ENCODE results near the gene SARDH.

The SARDH gene

GRCh38 chr9:133711428-133712220, 26.5 kb downstream of the SARDH start:
- TF ChIP-seq CTCF (IDR thresholded peaks at IDR 0.05; ENCODE audit: low read length, missing control alignments): no peak
- DNase-seq (ENCODE audit: low read depth): peak; percentile 90
- no peak overlapping the region for H3K4me3 ChIP-seq (replicated peaks; ENCODE audit: low read depth, low read length)

GRCh38 chr9:133710661-133711427, 27.3 kb downstream of the SARDH start:
- no peak for TF ChIP-seq CTCF (IDR thresholded peaks at IDR 0.05; ENCODE audit: low read length, missing control alignments)
- no peak overlapping the region for H3K4me3 ChIP-seq (replicated peaks; ENCODE audit: low read depth, low read length)
- no peak for DNase-seq (ENCODE audit: low read depth)

GRCh38 chr9:133709691-133710571, 28.2 kb downstream of the SARDH start:
- TF ChIP-seq CTCF (IDR thresholded peaks at IDR 0.05; ENCODE audit: low read length, missing control alignments): no peak
- no peak for DNase-seq (ENCODE audit: low read depth)

GRCh38 chr9:133709015-133709611, 29.0 kb downstream of the SARDH start:
- H3K4me3 ChIP-seq (replicated peaks; ENCODE audit: low read depth, low read length): no peak overlapping the region
- DNase-seq (ENCODE audit: low read depth): no peak
- no peak for TF ChIP-seq CTCF (IDR thresholded peaks at IDR 0.05; ENCODE audit: low read length, missing control alignments)

More at GRCh38 chr9:133709691-133710571, 28.2 kb downstream of the SARDH start:
- no peak overlapping the region for H3K4me3 ChIP-seq (replicated peaks; ENCODE audit: low read depth, low read length)

- no peak for DNase-seq (ENCODE audit: low read depth)
- TF ChIP-seq CTCF (IDR thresholded peaks at IDR 0.05; ENCODE audit: low read length, missing control alignments): no peak
Observed at GRCh38 chr9:133708246-133709014, 29.7 kb downstream of the SARDH start.

More at GRCh38 chr9:133708246-133709014, 29.7 kb downstream of the SARDH start:
- no peak overlapping the region for H3K4me3 ChIP-seq (replicated peaks; ENCODE audit: low read depth, low read length)

Measured in fibroblast of pulmonary artery (primary cell).